GM18507 (cell line): ENCODE measurements around the gene IFNA7.
"Not testable (repeated sequence)": the region's sequence is repeated elsewhere in the genome, so short reads cannot be mapped to it uniquely, and the experiment has no call there.

Experiments
- DNase-seq: peaks from one replicate; pipeline ENCODE4 v3.0.0; 2011; ENCODE audit warnings: low read depth; ENCODE audit not compliant: insufficient read length; ENCODE audit errors: extremely low spot score
- FAIRE-seq: peaks from 2 replicates; lab custom pipeline; 2011; peaks lifted over from hg19 to GRCh38; lab: Jason Lieb, UNC

The IFNA7 gene

DNA sequence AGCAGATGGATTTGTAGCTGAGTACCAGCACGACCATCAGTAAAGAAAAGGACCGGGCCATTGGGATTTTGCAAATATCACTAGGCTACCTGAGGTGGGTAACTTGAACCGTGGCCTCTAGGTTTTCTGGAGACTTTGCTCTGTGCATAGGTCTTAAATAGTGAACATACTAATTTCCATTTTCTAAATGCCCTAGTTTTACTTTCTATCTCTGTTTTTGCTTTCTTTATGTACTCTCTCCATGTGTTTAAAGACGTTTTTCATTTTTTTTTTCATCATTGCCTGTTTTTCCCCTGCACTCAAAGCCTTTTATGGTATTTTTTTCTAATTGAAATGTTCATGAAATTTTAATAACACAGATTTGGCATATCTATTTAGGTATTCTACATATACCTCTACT is at the start of gene IFNA7:
Gene IFNA7 (minus strand): TSS at position 101 of the 400 bp plus-strand sequence. CDS start 40 bp downstream, at position 61.
- not testable (repeated sequence) for FAIRE-seq, DNase-seq

DNA sequence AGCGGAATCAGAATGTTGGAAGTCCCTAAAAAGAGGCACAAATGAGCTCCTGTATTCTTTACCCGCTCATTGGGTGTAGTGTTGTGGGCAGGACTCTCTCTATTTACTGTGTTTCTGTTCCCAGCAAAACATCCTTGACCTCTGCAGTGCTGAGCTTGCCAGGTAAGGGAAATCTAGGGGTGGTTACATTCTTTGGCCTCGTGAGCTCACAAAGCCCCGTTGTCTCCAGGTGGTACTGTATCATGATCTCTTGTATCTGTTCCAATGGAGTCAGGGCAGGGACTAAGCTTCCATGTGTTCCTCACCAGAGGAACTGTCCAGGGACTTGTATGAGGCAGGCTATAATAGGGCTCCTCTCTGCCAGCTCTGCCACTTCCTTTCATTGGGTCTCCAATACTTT is 49.6 kb upstream of the IFNA7 start:
- no peak for FAIRE-seq
- DNase-seq = no peak

DNA sequence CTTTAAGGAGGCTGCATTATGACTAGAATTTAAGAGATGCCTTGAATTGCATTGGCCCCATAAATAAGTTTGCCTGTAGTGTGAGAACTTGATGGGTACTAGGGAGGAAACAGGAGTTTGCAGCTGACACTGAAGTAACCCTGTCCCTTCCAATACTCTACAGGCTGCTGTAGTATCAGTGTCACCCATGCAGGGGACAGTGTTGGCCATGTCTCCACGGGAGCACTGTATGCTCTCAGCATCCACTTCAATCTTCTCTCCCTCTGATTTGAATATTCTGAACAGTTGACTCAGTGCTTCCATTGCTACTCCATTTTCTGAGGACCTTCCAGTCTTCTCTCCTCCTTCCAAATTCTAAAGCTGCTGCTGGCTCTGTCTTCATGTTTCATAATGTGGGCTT is 49.2 kb upstream of the IFNA7 start:
- FAIRE-seq = no peak
- no peak for DNase-seq

DNA sequence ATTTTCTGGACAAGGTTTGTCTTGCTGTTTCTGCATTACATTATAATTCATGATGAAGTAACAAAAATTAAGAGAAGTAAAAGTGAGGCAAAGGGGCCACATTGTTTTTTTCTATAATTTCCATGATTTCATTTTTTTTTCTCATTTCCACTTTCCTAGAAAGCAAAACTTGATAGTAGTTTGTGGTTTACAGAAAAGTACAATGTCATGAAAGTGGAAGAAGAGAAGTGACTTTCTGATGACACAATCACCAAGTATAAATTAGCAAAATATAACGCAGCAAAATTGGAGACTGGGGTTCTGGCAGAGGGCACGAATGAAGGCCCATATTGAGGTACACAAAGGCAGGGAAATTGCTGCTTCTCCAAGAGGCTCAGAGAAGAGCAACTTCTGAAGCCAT is 42.8 kb upstream of the IFNA7 start:
- FAIRE-seq (peak; percentile 72), DNase-seq (no peak)

DNA sequence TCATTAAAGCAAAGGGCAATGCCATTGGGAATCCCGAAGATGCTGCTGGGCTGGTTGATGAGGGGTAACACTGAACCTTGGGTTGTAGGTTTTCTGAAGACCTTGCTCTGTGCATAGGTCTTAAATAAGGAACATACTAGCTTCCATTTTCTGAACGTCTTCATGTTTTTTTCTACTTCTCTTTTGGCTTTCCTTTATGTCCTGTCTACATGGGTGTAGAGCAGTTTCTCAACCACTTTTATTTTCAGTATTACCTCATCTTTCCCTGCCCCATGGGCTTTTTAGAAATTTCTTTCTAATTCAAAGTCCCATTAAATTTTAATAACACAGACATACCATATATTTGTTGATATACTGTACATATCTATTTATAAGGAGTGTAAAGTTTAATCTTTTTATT is 37.9 kb upstream of the IFNA7 start, which contains the start of gene IFNA14:
Gene IFNA14 (minus strand): TSS at position 95 of the 400 bp plus-strand sequence. CDS start 70 bp downstream, at position 25.
- DNase-seq (no peak), FAIRE-seq (peak; percentile 26)

DNA sequence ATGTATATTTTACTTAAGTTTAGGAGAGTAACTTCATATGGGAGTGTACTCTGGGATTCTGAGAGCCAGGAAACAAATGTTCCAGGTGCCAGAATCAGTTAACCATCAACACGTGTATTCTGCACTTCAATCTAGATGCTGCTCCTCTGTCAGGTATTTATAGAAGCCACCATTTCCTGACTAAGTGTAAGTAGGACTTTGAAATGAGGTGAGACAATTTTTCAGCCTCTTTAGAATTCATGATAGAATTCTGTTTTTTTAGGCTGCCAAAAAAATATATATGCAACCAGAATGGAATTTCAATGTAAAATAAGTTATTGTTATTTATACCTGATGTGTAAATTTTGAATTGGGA is 34.3 kb upstream of the IFNA7 start:
- FAIRE-seq = not testable (repeated sequence)

DNA sequence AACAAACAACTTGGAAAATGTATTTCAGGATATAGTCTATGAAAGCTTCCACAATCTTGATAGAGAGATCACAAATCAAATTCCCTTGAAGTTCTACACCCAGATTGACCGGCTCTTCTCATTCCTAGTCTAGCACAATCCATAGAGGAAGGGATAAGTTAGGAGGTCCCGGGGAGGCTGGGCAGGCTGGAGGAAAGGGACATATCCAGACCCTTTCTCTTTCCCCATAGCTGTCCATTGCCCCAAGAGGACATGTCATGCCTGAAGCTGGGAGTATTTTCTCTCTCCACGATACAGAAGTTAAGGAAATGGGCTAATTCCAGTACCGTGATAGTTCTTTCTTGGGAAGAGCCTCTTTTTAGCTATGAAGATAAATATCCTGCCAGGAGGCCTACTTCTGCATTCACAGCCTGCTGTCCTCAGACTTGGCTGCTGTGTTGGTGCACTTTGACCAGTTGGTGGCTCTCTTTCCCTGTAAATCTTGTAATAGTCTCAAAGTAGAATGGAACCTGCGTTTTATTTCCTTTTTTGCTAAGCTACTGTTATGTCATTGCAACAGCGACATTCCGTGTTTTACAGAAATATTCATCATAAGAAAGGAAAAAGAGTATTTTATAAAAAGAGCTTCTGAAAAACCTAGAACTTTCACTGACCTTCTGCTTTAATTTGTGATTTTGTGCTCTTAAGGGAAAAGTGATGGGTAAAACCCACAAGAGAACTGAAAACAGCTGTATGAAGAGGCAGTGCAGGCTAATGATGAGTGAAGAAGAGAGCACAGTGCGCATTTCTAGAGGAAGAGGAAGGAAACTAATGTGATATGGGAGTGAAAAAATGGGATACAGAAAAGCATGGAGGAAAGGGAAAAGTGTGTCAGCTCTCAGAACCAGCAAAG is 33.7 kb upstream of the IFNA7 start:
- peak; percentile 86 for FAIRE-seq
- not testable (repeated sequence) for DNase-seq

More for the DNA sequence above, 34.3 kb upstream of the IFNA7 start:
- DNase-seq = not testable (repeated sequence)

DNA sequence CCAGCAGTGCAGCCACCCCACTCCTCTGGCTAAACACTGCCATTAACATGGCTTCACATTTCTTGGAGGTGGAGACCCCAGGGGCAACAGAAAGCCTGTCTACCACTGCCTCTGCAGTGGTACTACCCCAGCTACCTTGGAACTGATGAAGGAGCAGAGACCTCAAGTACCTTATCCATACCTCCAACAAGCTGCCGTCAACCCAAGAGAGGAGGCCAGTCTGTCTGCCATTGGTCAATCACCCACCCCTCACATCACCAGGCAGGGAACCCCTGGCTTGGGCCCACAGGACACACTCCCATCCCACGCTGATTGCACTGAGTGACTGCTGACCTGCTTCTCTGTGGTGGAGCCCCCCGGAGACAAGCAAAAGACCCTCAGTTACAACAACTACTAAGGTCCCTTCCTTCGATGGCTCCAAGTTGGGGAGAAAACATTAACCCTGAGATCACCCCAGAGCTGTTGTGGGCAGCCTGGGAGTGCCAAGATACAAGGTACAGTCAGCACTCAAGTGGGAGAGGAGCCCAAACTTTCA is 32.2 kb upstream of the IFNA7 start:
- FAIRE-seq = no peak
- DNase-seq = no peak

DNA sequence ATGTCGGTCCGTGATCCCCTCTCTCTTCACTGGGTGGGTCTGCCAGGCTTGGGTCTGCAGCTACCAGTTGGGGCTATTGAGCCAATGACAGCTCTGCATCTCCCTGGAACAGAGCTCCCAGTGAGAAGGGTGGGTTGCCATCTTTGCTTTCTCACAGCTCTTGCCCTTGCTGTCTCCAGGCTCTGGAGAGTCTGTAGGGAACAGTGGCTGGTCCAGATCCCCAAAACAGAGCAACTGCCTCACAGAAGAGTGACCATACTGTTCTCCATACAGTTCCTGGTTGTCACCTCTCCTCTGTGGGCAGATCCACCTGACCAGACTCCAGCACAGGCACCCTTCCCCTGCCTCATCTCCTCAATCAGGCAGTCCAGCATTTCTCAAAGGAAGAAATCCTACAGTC is 31.3 kb upstream of the IFNA7 start:
- FAIRE-seq (no peak), DNase-seq (no peak)

DNA sequence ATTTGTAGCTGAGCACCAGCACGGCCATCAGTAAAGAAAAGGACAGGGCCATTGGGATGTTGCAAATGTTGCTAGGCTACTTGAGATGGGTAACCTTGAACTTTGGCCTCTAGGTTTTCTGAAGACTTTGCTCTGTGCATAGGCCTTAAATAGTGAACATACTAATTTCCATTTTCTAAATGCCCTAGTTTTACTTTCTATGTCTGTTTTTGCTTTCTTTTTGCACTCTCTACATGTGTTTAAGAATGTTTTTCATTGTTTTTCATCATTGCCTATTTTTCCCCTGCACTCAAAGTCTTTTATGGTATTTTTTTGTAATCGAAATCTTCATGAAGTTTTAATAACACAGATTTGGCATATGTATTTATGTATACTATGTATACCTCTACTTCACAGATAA is 26.1 kb upstream of the IFNA7 start, which contains the start of gene IFNA17:
Gene IFNA17 (minus strand): TSS at position 101 of the 400 bp plus-strand sequence. CDS start 49 bp downstream, at position 52.
- DNase-seq (no peak), FAIRE-seq (no peak)

DNA sequence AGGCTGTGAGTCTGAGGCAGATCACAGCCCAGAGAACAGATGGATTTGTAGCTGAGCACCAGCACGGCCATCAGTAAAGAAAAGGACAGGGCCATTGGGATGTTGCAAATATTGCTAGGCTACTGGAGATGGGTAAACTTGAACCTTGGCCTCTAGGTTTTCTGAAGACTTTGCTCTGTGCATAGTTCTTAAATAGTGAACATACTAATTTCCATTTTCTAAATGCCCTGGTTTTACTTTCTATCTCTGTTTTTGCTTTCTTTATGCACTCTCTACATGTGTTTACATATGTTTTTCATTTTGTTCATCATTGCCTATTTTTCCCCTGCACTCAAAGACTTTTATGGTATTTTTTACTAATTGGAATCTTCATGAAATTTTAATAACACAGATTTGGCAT is 15.2 kb upstream of the IFNA7 start, which contains the start of gene IFNA16:
Gene IFNA16 (minus strand): TSS at position 101 of the 400 bp plus-strand sequence. CDS start 6 bp downstream, at position 95.
- not testable (repeated sequence) for DNase-seq, FAIRE-seq

DNA sequence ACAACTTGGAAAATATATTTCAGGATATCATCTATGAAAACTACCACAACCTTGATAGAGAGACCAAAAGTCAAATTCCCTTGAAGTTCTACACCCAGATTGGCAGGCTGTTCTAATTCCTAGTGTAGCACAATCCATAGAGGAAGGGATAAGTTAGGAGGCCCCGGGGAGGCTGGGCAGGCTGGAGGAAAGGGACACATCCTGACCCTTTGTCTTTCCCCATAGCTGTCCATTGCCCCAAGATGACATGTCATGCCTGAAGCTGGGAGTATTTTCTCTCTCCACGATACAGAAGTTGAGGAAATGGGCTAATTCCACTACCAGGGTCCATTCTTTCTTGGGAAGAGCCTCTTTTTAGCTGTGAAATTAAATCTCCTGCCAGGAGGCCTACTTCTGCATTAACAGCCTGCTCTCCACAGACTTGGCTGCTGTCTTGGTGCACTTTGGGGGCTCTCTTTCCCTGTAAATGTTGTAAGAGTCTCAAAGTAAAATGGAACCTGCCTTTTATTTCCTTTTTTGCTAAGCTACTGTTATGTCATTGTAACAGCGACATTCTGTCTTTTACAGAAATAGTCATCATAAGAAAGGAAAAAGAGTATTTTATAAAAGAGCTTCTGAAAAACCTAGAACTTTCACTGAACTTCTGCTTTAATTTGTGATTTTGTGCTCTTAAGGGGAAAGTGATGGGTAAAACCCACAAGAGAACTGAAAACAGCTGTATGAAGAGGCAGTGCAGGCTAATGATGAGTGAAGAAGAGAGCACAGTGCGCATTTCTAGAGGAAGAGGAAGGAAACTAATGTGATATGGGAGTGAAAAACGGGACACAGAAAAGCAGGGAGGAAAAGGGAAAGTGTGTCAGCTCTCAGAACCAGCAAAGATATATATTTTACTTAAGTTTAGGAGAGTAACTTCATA is 11.7 kb upstream of the IFNA7 start:
- peak; percentile 64 for FAIRE-seq
- not testable (repeated sequence) for DNase-seq

DNA sequence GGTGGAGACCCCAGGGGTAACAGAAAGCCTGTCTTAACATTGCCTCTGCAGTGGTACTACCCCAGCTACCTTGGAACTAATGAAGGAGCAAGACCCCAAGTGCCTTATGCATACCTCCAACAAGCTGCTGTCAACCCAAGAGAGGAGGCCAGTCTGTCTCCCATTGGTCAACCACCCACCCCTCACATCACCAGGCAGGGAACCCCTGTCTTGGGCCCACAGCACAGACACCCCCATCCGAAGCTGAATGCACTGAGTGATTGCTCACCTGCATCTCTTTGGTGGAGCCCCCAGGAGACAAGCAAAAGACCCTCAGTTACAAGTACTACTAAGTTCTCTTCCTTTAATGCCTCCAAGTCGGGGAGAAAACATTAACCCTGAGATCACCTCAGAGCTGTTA is 10.2 kb upstream of the IFNA7 start:
- not testable (repeated sequence) for DNase-seq, FAIRE-seq

DNA sequence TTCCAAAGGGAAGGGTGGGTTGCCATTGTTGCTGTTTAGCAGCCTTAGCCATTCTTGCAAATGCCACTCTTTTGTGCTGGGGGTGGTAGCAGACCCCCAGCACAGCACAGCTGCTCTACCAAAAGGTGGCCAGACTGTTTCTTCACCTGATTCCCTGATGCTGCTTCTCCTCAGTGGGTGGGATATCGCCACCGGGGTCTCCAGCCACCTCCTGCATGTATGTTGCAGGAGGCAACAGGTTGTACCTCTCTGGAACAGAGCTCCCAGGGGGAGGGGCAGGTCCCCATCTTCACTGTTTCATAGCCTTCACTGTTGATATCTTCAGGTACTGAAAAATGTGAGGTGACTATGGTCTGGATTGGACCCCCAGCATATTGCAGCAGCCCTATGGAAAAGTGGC is 8.8 kb upstream of the IFNA7 start:
- DNase-seq, FAIRE-seq: not testable (repeated sequence)

DNA sequence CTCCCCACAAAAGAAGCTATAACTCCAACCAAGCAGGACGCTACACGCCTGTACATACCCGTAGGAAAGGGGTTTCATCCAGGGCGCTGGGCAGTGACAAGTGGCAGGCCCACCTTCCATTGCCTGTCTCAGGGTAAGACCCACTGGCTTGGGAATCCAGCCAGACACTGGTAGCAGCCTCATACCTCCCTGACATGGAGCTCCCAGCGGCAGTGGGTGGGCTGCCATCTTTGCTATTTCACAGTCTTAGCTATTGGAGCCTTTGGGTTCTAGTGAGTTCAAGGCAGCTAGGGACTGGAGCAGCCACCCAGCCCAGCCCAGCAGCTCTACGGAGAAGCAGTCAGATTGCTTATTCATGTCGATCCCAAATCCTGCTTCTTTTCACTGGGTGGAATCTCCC is 8.3 kb upstream of the IFNA7 start:
- FAIRE-seq (no peak), DNase-seq (no peak)

DNA sequence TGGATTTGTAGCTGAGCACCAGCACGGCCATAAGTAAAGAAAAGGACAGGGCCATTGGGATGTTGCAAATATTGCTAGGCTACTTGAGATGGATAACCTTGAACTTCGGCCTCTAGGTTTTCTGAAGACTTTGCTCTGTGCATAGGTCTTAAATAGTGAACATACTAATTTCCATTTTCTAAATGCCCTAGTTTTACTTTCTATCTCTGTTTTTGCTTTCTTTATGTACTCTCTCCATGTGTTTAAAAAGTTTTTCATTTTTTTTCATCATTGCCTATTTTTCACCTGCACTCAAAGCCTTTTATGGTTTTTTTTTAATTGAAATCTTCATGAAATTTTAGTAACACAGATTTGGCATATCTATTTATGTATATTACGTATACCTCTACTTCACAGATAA is 5.0 kb upstream of the IFNA7 start, which contains the start of gene IFNA10:
Gene IFNA10 (minus strand): TSS at position 101 of the 400 bp plus-strand sequence. CDS start 46 bp downstream, at position 55.
- not testable (repeated sequence) for FAIRE-seq, DNase-seq

DNA sequence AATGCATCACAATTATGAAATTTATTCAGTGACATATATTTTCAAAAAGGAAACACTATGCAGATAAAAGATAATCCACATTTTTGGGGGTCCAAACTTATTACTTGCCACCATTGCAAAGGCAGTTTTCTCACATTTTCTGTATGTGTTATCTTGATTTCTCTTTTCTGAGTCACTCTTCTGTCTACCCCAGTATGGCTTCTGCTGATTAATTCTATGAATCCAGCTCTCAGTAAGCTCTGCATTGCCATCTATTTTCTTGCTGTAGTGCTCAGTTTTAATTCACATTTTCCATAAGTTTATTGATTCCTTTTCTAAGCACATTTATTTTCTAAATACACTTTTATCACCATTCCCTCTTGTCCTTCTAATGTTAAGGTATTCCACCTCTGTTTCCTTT is 3.2 kb upstream of the IFNA7 start:
- no peak for DNase-seq
- no peak for FAIRE-seq

DNA sequence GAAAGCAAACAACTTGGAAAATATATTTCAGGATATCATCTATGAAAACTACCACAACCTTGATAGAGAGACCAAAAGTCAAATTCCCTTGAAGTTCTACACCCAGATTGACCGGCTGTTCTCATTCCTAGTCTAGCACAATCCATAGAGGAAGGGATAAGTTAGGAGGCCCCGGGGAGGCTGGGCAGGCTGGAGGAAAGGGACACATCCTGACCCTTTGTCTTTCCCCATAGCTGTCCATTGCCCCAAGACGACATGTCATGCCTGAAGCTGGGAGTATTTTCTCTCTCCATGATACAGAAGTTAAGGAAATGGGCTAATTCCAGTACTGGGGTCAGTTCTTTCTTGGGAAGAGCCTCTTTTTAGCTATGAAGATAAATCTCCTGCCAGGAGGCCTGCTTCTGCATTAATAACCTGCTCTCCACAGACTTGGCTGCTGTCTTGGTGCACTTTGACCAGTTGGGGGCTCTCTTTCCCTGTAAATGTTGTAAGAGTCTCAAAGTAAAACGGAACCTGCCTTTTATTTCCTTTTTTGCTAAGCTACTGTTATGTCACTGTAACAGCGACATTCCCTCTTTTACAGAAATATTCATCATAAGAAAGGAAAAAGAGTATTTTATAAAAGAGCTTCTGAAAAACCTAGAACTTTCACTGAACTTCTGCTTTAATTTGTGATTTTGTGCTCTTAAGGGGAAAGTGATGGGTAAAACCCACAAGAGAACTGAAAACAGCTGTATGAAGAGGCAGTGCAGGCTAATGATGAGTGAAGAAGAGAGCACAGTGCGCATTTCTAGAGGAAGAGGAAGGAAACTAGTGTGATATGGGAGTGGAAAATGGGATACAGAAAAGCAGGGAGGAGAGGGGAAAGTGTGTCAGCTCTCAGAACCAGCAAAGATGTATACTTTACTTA is 6.9 kb downstream of the IFNA7 start:
- FAIRE-seq = peak; percentile 92
- not testable (repeated sequence) for DNase-seq
